Umbilical cord (tissue), 2 donors: ENCODE measurements around the gene PAPPA. TPM values are rescaled to one million over a fixed set of nuclear protein-coding genes. Genes with fewer than 3 reads are reported as not detected.

ENCODE experiments used
- DNase-seq: peaks from one replicate; pipeline ENCODE4 v3.0.0-alpha.2; 2015; ENCODE audit warnings: low spot score
- total RNA-seq: library from RNA; depleted of rRNA; stranded (reverse); fragments of >200 nt; gene quantifications from one replicate; pipeline ENCODE4 v1.2.3, GENCODE V29; 2014; ENCODE audit warnings: low replicate concordance; ENCODE audit not compliant: insufficient read depth

PAPPA gene
- total RNA-seq, 1 donor from 2014 or later = 26.0 TPM

DNA sequence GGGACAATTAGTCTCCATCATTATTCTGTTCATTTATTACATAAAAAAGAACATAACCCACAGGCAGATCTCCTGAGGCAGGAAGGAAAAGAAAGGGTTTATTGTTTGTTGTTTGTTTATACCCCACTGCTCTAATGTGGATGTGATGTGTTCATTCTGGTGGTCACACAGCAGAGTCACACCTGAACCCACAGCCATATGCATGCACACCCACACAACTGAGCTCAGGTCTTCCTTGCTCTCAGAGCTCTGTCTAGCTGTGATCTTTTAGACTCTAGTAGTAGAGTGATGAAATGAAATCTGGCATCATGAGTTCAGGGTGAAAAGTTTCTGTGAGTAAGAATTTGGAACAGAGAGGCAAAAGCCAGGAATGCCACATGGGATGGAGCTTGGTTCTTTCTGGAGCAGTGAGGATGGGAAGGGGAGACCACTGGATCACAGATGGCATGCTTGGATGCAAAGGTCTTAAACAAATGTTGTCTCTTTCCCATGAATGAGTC is 227.0 kb downstream of the PAPPA start:
- DNase-seq = no peak

- DNase-seq = no peak
Measured at GRCh38 chr9:116381350-116381749, 227.8 kb downstream of the PAPPA start.

- no peak for DNase-seq
Measured at GRCh38 chr9:116382053-116382452, 228.5 kb downstream of the PAPPA start.

DNA sequence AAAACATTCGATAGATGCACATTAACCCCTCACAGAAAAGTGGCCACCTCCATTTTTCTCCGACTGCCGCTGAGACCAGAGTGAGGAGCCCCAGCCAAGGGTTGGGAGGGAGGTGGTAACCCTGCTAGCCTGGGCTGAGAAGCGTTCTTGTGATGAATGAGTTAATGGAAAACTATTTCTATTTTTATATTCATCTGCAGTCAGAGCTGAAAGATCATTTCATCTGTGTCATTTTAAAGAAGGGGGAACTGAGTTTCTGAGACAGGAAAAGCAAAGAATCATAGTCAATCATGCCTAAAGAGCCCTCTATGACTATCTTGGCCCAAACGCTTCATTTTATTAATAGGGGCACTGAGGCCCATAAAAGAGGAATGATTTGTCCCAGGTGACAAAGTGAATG is 229.5 kb downstream of the PAPPA start:
- no peak for DNase-seq

- no peak for DNase-seq
Measured at GRCh38 chr9:116383936-116384335, 230.3 kb downstream of the PAPPA start.

- no peak for DNase-seq
Measured at GRCh38 chr9:116387934-116388698, 234.5 kb downstream of the PAPPA start.

DNA sequence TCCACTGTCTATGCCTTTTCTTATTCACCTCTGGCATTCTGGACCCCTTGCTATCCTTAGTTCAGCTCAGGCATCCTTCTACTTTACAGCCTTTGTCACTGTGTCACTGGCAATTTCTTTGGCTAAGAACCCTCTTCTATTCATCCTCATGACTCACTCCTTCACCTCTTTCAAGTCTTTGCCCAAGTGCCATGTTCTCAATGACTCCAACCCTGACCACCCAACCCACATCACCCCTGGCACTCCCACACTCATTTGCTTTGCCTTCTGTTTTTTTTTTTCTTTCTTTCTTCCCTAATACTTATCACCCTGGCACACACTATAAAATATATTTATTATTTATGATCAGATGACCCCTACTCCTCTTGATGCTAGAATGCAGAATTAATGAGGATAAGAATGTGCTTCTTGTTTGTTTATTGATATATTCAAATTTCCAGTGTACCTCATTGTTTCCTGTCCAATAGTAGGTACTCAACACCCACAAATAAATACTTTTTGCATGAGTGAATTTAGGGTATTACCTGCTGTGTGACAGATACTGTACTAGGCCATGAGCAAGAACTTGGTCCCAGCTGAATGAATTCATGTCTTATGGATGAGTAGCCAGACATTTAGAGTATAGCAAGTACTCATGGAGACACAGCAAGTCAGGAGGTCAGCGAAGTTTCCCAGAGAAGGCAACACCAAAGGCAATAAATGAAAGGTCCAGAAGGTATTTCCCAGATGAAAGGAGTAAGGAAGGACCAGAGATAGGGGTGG is 236.1 kb downstream of the PAPPA start:
- DNase-seq = no peak

DNA sequence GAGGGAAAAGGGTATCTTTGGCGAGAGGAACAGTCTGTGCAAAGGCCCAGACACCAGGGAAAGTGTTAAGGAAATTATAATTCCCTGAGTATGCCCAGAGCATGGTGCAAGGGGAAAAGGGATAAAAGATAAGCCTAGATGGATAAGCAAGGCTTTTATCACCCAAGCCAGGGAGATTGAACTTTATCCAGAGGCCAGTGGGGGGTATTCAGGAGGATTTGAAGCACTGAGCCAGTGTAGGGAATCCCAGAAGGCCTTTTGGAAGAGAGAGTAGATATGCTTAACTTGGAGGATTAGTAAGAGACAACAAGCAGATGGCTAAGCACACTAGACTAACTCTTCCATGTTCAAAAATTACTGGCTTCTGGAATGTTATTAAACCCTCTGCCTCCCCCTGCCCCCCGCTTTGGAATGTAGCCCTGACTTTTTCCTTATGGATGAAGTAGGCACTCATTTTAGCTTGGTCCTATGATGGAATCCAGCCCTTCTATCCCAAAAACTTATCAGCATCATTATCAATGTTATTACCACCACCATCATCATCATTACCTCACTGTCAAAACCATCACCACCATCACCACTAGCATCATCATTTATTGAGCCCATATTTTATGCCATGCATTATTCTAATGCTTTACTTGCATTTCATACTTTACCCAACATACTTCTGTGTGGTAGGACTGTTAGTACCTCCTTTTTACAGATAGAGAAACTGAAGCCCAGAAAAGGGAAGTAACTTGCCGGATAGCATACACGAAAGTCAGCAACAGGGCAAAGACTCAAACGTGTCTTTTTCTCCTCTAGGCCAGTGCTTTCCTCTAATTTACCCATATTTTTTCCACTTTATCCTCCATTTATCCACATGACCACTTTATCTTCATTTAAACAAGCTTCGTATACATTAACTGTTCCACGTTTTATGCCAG is 237.0 kb downstream of the PAPPA start:
- DNase-seq = peak; percentile 89

DNA sequence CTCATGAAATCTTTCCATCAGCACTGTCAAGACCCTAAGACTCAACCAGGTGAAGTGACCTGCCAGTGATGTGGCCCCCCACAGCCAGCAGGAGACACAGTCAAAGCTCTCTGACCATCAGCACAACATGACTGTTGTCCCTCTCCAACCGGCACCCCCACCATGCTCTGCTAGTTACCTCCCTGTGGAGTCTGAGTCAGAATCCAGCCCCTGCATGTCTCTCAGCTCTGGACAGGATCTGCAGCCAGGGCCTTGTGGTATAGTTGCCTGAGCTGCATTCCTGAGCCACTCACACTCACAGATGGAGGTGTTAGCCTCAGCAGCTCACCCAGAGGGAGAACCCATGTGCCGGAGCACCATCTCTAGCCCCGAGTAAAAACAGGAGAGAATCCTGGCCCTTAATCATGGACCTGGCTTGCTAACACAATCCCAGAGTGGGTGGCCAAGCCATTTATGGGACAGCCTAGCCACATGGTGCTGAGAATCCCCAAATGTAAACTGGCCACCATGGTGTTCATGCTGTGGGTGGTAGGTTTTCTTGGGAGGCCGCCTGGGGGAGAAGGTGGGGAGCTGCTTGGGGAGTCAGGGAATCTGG is 237.8 kb downstream of the PAPPA start:
- peak; percentile 40 for DNase-seq

DNA sequence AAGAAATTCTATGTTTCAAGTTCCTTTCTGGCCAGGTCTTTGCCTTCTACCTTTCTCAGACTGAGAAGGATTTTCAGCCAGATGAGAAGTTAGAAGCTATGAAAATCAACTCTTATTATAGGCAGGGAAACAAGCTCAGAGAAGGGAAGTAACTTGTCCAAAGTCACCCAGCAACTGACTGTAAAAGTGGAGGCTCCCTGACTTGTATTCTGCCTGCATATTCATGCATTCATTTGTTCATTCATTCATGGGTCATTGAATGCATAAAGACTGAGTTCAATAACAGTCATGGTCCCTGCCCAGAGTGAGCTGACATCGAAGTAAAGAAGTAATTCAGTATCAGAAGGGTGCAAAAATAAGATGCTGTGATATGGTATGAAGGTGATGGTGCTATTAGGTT is 239.6 kb downstream of the PAPPA start:
- no peak for DNase-seq

- DNase-seq = no peak
Measured at GRCh38 chr9:116394070-116394469, 240.5 kb downstream of the PAPPA start.

- DNase-seq = no peak
Measured at GRCh38 chr9:116394894-116395698, 241.5 kb downstream of the PAPPA start.

DNA sequence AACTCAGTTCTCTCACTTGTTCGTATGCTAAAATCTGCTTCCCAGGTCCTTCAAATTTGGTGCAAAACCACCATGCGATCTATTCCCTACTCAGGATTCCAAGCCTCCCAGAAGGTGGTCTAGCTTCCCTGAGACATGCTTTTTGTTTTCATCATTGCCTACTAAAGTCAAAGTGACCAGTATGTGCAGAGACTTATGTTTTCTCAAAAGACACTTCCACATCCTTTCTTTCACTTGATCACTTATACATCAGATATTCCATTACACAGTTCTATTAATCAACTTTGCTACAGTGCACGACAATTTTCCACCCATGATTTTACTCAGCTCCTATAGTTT is 242.1 kb downstream of the PAPPA start:
- no peak for DNase-seq

DNA sequence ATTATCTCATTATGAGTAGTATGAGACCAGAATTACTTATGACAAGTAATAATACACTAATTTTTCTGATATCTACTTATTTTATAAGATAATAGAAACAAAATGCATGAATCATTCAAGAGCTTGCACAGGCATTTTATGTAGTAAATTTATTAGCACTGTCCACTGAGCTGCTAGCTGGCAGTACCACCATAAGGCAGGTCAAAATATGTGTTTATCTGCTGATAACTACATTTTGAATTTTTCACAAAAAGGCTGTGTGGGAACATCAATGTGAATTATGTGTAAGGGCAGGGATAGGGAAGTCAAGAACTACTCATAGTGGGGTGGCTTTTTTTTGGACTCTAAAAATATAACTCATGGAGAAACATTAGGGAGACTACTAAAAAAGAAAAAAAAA is 249.6 kb downstream of the PAPPA start:
- DNase-seq = no peak

GRCh38 chr9:116404228-116404627 is 250.6 kb downstream of the PAPPA start:
- DNase-seq = no peak

DNA sequence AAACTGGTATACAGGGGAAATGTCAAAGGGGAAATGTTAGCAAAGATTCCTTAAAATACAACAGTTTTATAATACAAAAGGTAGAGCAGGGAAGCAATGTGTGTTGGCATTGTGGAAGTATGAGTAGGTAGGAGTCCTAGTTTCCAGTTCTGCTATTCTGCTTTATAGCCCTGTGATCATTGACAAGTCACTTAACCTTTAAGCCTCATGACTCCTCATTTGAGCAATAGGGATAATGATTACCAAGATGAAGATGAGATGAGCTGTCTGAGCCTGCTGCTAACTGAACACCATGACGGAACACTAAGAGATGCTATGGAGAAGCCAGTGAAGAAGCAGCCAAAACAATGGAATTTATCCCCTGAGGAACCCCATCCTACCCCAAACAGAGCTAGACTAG is 251.7 kb downstream of the PAPPA start:
- DNase-seq = no peak

GRCh38 chr9:116406469-116406868 is 252.9 kb downstream of the PAPPA start:
- peak; percentile 83 for DNase-seq

DNA sequence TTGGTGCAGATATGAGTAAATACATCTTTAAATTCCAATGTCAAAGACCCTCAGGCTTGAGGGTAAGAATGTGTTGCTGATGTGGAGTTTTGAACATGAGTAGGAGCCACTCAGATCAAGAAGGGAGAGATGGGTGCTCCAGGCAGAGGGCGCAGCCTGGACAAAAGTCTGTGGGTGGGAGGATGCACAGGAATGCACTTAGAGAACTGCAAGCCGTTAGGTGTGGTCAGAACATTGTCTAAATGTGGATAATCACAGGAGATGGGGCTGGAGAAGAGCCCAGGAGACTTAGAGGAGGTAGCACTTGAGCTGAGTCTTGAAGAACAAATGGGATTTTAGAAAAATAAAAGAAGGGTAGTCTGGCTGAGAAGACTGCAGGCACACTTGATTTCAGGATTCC is 255.5 kb downstream of the PAPPA start:
- DNase-seq = no peak

DNA sequence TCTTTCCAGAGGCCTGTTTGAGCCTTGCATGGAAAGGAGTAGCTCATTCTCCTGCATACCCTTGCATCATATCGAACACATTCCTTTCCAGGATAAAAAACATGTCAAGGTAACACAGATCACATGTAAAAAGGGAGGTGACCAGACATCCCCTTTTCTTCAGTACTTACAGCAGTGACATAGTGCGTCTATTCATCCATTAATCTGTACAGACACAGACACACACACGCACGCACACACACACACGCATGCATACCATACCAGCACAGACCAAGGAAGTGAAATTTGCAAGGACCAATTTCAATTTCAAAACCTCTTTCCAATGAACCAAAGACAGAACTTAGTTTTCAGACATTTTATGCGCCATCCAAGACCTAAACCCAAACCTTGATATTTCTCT is 256.0 kb downstream of the PAPPA start:
- DNase-seq = no peak

GRCh38 chr9:116411506-116411905 is 257.9 kb downstream of the PAPPA start:
- no peak for DNase-seq

DNA sequence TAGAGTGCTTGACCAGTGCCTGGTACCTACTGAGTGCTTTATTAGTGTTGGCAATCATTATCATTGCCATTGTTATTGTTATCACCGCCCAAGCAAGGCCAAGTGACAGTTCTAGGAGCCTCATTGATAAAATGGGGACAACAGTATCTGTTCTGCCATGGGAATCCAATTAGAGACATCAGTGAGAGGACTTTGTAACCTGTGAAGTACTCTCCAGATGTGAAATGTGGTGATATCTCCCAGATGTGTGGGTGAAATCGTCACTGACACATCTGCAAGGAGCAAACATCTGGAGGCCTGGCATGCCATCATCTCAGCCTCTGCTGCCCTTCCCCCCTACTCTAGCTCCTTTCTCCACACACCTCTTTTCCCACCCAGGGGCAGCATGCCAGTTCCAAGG is 260.8 kb downstream of the PAPPA start:
- DNase-seq = no peak
